DMS53 treated with DMSO at 0.1 percent for 48 hours (cell line): ENCODE data around the gene SIN3A.
"Not testable (repeated sequence)": the region's sequence is repeated elsewhere in the genome, so short reads cannot be mapped to it uniquely, and the experiment has no call there.

Source experiments
- DNase-seq: peaks from one replicate; lab custom pipeline; 2025; ENCODE audit not compliant: unreplicated experiment; lab: John Stamatoyannopoulos, UW

Gene SIN3A

GRCh38 chr15:75383986-75384385 lies 67.5 kb downstream of the SIN3A start:
- DNase-seq: not testable (repeated sequence)

GRCh38 chr15:75380773-75381172 lies 70.7 kb downstream of the SIN3A start:
- DNase-seq: no peak

GRCh38 chr15:75371901-75372688 lies 79.4 kb downstream of the SIN3A start:
- no peak for DNase-seq

GRCh38 chr15:75371486-75371885 lies 80.0 kb downstream of the SIN3A start:
- DNase-seq: no peak

GRCh38 chr15:75369897-75370581 lies 81.5 kb downstream of the SIN3A start:
- DNase-seq: no peak

GRCh38 chr15:75368689-75369239 lies 82.7 kb downstream of the SIN3A start:
- peak; percentile 35 for DNase-seq

GRCh38 chr15:75367913-75368688 lies 83.4 kb downstream of the SIN3A start, which contains the start of gene MAN2C1:
Gene MAN2C1 (minus strand): TSS chr15:75368607. CDS start chr15:75368583, 24 bp downstream.
- DNase-seq: peak; percentile 87

- DNase-seq: no peak
Measured at GRCh38 chr15:75367406-75367912, 84.0 kb downstream of the SIN3A start.

GRCh38 chr15:75367006-75367405 lies 84.5 kb downstream of the SIN3A start:
- no peak for DNase-seq

- DNase-seq: no peak
Measured at GRCh38 chr15:75366163-75366562, 85.3 kb downstream of the SIN3A start.

GRCh38 chr15:75364881-75365280 lies 86.6 kb downstream of the SIN3A start:
- DNase-seq: no peak

GRCh38 chr15:75363786-75364185 lies 87.7 kb downstream of the SIN3A start:
- no peak for DNase-seq

GRCh38 chr15:75362642-75363249 lies 88.7 kb downstream of the SIN3A start:
- DNase-seq: no peak

- no peak for DNase-seq
Measured at GRCh38 chr15:75361989-75362641, 89.4 kb downstream of the SIN3A start.

GRCh38 chr15:75361361-75361988 lies 90.0 kb downstream of the SIN3A start:
- no peak for DNase-seq

GRCh38 chr15:75360856-75361255 lies 90.6 kb downstream of the SIN3A start:
- DNase-seq: no peak

GRCh38 chr15:75360391-75360790 lies 91.1 kb downstream of the SIN3A start:
- no peak for DNase-seq

GRCh38 chr15:75359537-75360250 lies 91.8 kb downstream of the SIN3A start:
- no peak for DNase-seq
